ENCODE measurements around the gene NEGR1. TPM values are rescaled to one million over a fixed set of nuclear protein-coding genes. Genes with fewer than 3 reads are reported as not detected.

Gene NEGR1
- total and polyA plus RNA-seq, 2 experiments from 2014 or later = 1.0 to 2.8 TPM

GRCh38 chr1:72224506-72224905, 57.8 kb downstream of the NEGR1 start:
- TF ChIP-seq EZH2phosphoT487 (IDR thresholded peaks at IDR 0.05; ENCODE audit: low read depth, severe bottlenecking, unreplicated experiment) = no peak
- no peak for TF ChIP-seq EZH2 (IDR thresholded peaks at IDR 0.05; ENCODE audit: borderline replicate concordance)
- no peak for TF ChIP-seq CTCF (IDR thresholded peaks at IDR 0.05; ENCODE audit: poor library complexity)
- H3K4me2 ChIP-seq = no peak overlapping the region
- no peaks in the 10 kb centered on the region for H3K36me3 ChIP-seq (replicated peaks; ENCODE audit: insufficient read depth, low read depth)
- H3K4me1 ChIP-seq (ENCODE audit: insufficient read depth) = no peaks in the 10 kb centered on the region
- H3K79me2 ChIP-seq = no peaks in the 10 kb centered on the region
- H3K9me3 ChIP-seq (ENCODE audit: low read depth) = no peaks in the 10 kb centered on the region
- DNase-seq (ENCODE audit: low spot score) = no peak
- H3K27ac ChIP-seq = no peak overlapping the region
- no peaks in the 10 kb centered on the region for H4K20me1 ChIP-seq (ENCODE audit: insufficient read depth, poor library complexity, severe bottlenecking)
- H3K27me3 ChIP-seq = no peaks in the 10 kb centered on the region
- no peak overlapping the region for H2AFZ ChIP-seq
- H3K9me2 ChIP-seq (replicated peaks; ENCODE audit: insufficient read depth) = no peaks in the 10 kb centered on the region
- 96% methylated on average over 3 of the region's 3 CpGs for WGBS (ENCODE audit: low lambda C conversion rate, missing lambda C conversion rate)
- no peak overlapping the region for H3K4me3 ChIP-seq

GRCh38 chr1:72221811-72222210, 60.5 kb downstream of the NEGR1 start:
- 88% methylated on average over 1 of the region's 1 CpG for WGBS (ENCODE audit: low lambda C conversion rate, missing lambda C conversion rate)
- no peaks in the 10 kb centered on the region for H3K36me3 ChIP-seq (replicated peaks; ENCODE audit: insufficient read depth, low read depth)
- TF ChIP-seq CTCF (IDR thresholded peaks at IDR 0.05; ENCODE audit: poor library complexity) = no peak
- no peak for TF ChIP-seq EZH2phosphoT487 (IDR thresholded peaks at IDR 0.05; ENCODE audit: low read depth, severe bottlenecking, unreplicated experiment)
- no peak for TF ChIP-seq EZH2 (IDR thresholded peaks at IDR 0.05; ENCODE audit: borderline replicate concordance)
- DNase-seq (ENCODE audit: low spot score) = no peak
- no peaks in the 10 kb centered on the region for H4K20me1 ChIP-seq (ENCODE audit: insufficient read depth, poor library complexity, severe bottlenecking)
- H3K4me3 ChIP-seq = no peak overlapping the region
- H3K27me3 ChIP-seq = no peaks in the 10 kb centered on the region
- no peaks in the 10 kb centered on the region for H3K79me2 ChIP-seq
- no peaks in the 10 kb centered on the region for H3K9me3 ChIP-seq (ENCODE audit: low read depth)
- no peaks in the 10 kb centered on the region for H3K9me2 ChIP-seq (replicated peaks; ENCODE audit: insufficient read depth)
- H3K4me1 ChIP-seq (ENCODE audit: insufficient read depth) = no peaks in the 10 kb centered on the region
- H2AFZ ChIP-seq = no peak overlapping the region
- H3K27ac ChIP-seq = no peak overlapping the region
- H3K4me2 ChIP-seq = no peak overlapping the region

DNA sequence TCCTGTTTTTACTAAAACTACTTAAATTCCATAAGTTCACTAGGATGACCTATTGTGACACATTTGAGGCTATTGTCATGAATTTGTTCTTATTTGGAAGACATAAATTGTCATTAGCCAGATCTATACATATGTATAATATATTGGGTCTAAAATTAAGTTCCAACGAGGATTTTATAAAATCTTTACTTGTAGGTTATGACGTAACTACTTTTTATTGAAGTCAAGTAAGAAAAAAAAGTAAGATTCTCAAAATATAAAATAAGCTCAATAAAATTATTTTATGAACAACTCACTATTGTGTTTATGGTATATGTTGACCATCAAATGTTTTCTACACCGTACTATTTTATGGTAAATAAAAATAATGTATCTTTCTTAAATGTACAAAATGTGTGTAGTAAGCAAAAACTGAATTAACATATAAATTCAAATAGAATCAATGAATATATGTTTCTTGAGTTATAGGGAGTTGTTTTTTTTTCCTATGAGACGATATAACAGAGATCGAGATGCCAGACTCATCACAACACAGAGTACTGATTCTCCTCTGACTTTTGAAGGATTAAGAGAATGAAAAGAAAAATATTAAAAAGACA, 64.1 kb downstream of the NEGR1 start:
- H3K9me3 ChIP-seq (ENCODE audit: low read depth) = no peaks in the 10 kb centered on the region
- no peak for DNase-seq (ENCODE audit: low spot score)
- no peaks in the 10 kb centered on the region for H3K79me2 ChIP-seq
- no peak overlapping the region for H3K27ac ChIP-seq
- H3K4me1 ChIP-seq (ENCODE audit: insufficient read depth) = no peaks in the 10 kb centered on the region
- no peak for TF ChIP-seq CTCF (IDR thresholded peaks at IDR 0.05; ENCODE audit: poor library complexity)
- no peak for TF ChIP-seq EZH2 (IDR thresholded peaks at IDR 0.05; ENCODE audit: borderline replicate concordance)
- TF ChIP-seq EZH2phosphoT487 (IDR thresholded peaks at IDR 0.05; ENCODE audit: low read depth, severe bottlenecking, unreplicated experiment) = no peak
- no peak overlapping the region for H3K4me3 ChIP-seq
- no peaks in the 10 kb centered on the region for H4K20me1 ChIP-seq (ENCODE audit: insufficient read depth, poor library complexity, severe bottlenecking)
- no peaks in the 10 kb centered on the region for H3K27me3 ChIP-seq
- no peaks in the 10 kb centered on the region for H3K9me2 ChIP-seq (replicated peaks; ENCODE audit: insufficient read depth)
- H3K4me2 ChIP-seq = no peak overlapping the region
- WGBS (ENCODE audit: low lambda C conversion rate, missing lambda C conversion rate) = 90% methylated on average over 5 of the region's 5 CpGs
- H2AFZ ChIP-seq = no peak overlapping the region
- H3K36me3 ChIP-seq (replicated peaks; ENCODE audit: insufficient read depth, low read depth) = no peaks in the 10 kb centered on the region

Measured in hepatocyte (in vitro differentiated cells).